HepG2 (cell line): ENCODE data around the gene CRADD. TPM values are rescaled to one million over a fixed set of nuclear protein-coding genes. Genes with fewer than 3 reads are reported as not detected.

Experiments used
- ATAC-seq: fragments of 200-7000 bp; cut with Tn5 transposase; 3 replicates; pipeline ENCODE4 v1.9.1; 2020; ENCODE audit warnings: mild to moderate bottlenecking, moderate library complexity
- BruUV-seq: library from RNA; stranded (reverse); fragments of 400-500 nt; replicated peaks from 2 replicates; lab custom pipeline; 2021; lab: Mats Ljungman, UMichigan
- CTCF ChIA-PET: fragments of 300-600 bp; formaldehyde crosslinking; extraction: SDS; loops from one replicate; lab custom pipeline; 2021; ENCODE audit warnings: low total read pairs, inconsistent platforms, low intra/inter-chr PET ratio; lab: Yijun Ruan, JAX
- POLR2A ChIA-PET: fragments of 350-600 bp; sonication (Branson Sonifier 250); formaldehyde crosslinking; loops from one replicate; lab custom pipeline; 2020; ENCODE audit warnings: antibody characterized with exemption, inconsistent platforms; lab: Yijun Ruan, JAX
- DNase-seq: peaks from one replicate; pipeline ENCODE4 v3.0.0-alpha.2; 2015; ENCODE audit warnings: low spot score
- FAIRE-seq: peaks from 3 replicates; lab custom pipeline; 2011; peaks lifted over from hg19 to GRCh38; lab: Jason Lieb, UNC
- H2AFZ ChIP-seq: one replicate; pipeline ENCODE4 v1.6.1; 2011; ENCODE audit warnings: low read length, inconsistent platforms
- H3K27ac ChIP-seq: fragments of 300-600 bp; 3 replicates; pipeline ENCODE4 v1.8.0; 2011; ENCODE audit warnings: mixed run types, mild to moderate bottlenecking, mixed read lengths, low read length, inconsistent platforms; ENCODE audit not compliant: insufficient read depth; ENCODE audit errors: extremely low read length
- H3K27me3 ChIP-seq, 2 experiments: fragments of 200-600 bp in 1 of 2; 2 replicates in 1 of 2; 3 replicates in 1 of 2; pipeline versions ENCODE4 v1.6.0 to v1.8.0; 2011; ENCODE audit warnings: low read length in 2 of 2, mild to moderate bottlenecking in 2 of 2, moderate library complexity in 2 of 2, inconsistent platforms in 1 of 2; ENCODE audit not compliant: insufficient read depth in 2 of 2, control insufficient read depth in 1 of 2
- H3K36me3 ChIP-seq, 2 experiments: fragments of 200-600 bp in 1 of 2; replicated peaks in 1 of 2; 2 replicates in 1 of 2; 3 replicates in 1 of 2; pipeline versions ENCODE4 v1.5.1 to v1.8.0; 2011; ENCODE audit warnings: low read length in 2 of 2, inconsistent platforms in 1 of 2; ENCODE audit not compliant: insufficient read depth in 2 of 2, control insufficient read depth in 1 of 2
- H3K4me1 ChIP-seq: 2 replicates; pipeline ENCODE4 v1.5.1; 2012; ENCODE audit warnings: low read length, inconsistent platforms; ENCODE audit not compliant: insufficient read depth
- H3K4me2 ChIP-seq: 2 replicates; pipeline ENCODE4 v1.6.0; 2011; ENCODE audit warnings: low read depth, low read length, inconsistent platforms
- H3K4me3 ChIP-seq, 3 experiments: fragments of 200-600 bp in 1 of 3; sonication (generic), shearing (Covaris generic) in 1 of 3; replicated peaks in 1 of 3; 2 replicates each; pipeline ENCODE4 v1.5.1; 2011 to 2016; ENCODE audit warnings: low read length in 3 of 3, inconsistent platforms in 2 of 3, low read depth in 2 of 3, mild to moderate bottlenecking in 2 of 3, control low read depth in 1 of 3, mixed read lengths in 1 of 3; ENCODE audit not compliant: insufficient read depth in 1 of 3
- H3K79me2 ChIP-seq: one replicate; pipeline ENCODE4 v1.6.1; 2011; ENCODE audit warnings: low read length, inconsistent platforms; ENCODE audit not compliant: insufficient read depth
- H3K9ac ChIP-seq: 2 replicates; pipeline ENCODE4 v1.6.0; 2011; ENCODE audit warnings: mild to moderate bottlenecking, low read depth, low read length, inconsistent platforms; ENCODE audit not compliant: insufficient read depth
- H3K9me3 ChIP-seq: 2 replicates; pipeline ENCODE4 v1.5.1; 2012; ENCODE audit warnings: mild to moderate bottlenecking, low read length
- H4K20me1 ChIP-seq: 2 replicates; pipeline ENCODE4 v1.6.0; 2011; ENCODE audit warnings: inconsistent platforms, mild to moderate bottlenecking, low read length, moderate library complexity; ENCODE audit not compliant: insufficient read depth
- EP300 ChIP-seq, 3 experiments: sonication (generic) in 1 of 3; formaldehyde crosslinking in 1 of 3; IDR thresholded peaks; 2 replicates each; pipeline versions ENCODE4 v1.5.1 to v1.6.1; 2011 to 2020; ENCODE audit warnings: low read depth in 2 of 3, low read length in 2 of 3, borderline replicate concordance in 1 of 3, improper control_type of control experiment in 1 of 3, mild to moderate bottlenecking in 1 of 3, missing genetic modification reagents in 1 of 3, moderate library complexity in 1 of 3
- ZBTB4 ChIP-seq: sonication (generic); formaldehyde crosslinking; IDR thresholded peaks from 2 replicates; pipeline ENCODE4 v1.4.0; 2020; ENCODE audit warnings: missing genetic modification reagents, mild to moderate bottlenecking, borderline replicate concordance
- ZNF687 ChIP-seq: sonication (generic); formaldehyde crosslinking; IDR thresholded peaks from 2 replicates; pipeline ENCODE4 v1.5.1; 2020; ENCODE audit warnings: mild to moderate bottlenecking, missing genetic modification reagents, moderate library complexity
- WGBS: methylation state at CpG from one replicate; pipeline ENCODE4 v1.1.6; 2017; ENCODE audit warnings: low lambda C conversion rate; 5-methylcytosine and 5-hydroxymethylcytosine counted together
- in situ Hi-C: cut with HindIII; loops from 2 replicates; pipeline ENCODE4 v1.10.0; 2017; ENCODE audit warnings: low pct_unique_long_range_greater_than_20kb; ENCODE audit not compliant: extremely low pct_ligation_motif_present
- intact Hi-C: fragments of 100-400 bp; cut with micrococcal nuclease; formaldehyde crosslinking; loops from one replicate; pipeline ENCODE4 v1.10.0; 2022; ENCODE audit not compliant: unreplicated experiment
- polyA plus RNA-seq, 8 experiments: library from polyadenylated mRNA; depleted of rRNA in 3 of 8; stranded (reverse) in 7 of 8; unstranded in 1 of 8; fragments of >200 nt; fragmentation: Illumina TruSeq in 4 of 8; extraction: Trizol in 4 of 8; gene quantifications; 2 replicates each; pipeline versions ENCODE4 v1.2.1 to v1.2.3, GENCODE V29; 2011 to 2016; ENCODE audit warnings: low read depth in 4 of 8, missing spikeins in 1 of 8, mixed read lengths in 1 of 8; ENCODE audit not compliant: insufficient read depth in 1 of 8
- total RNA-seq, 5 experiments: library from RNA; depleted of rRNA; stranded (reverse); fragments of >200 nt; fragmentation: Illumina TruSeq; extraction: Trizol; gene quantifications; 2 replicates each; pipeline ENCODE4 v1.2.3, GENCODE V29; 2016; ENCODE audit warnings: low read depth in 1 of 5

CRADD gene
- total and polyA plus RNA-seq, 2 of the 13 experiments (the other 11 are each of a cell fraction or from before 2014, with no cell fraction given) = 12.4 to 18.8 TPM

- H3K9me3 ChIP-seq = 0 out of 2 replicates have a peak, but pooled peaks cover 4% of the 10 kb centered on the region
- no peaks in the 10 kb centered on the region for H3K36me3 ChIP-seq
- CTCF ChIA-PET = no interaction called here
- H3K4me1 ChIP-seq = no peaks in the 10 kb centered on the region
- in situ Hi-C loops = no loop called here
- no peaks in the 10 kb centered on the region for H4K20me1 ChIP-seq
- POLR2A ChIA-PET = no interaction called here
- FAIRE-seq = no peak
- no peaks in the 10 kb centered on the region for H3K27me3 ChIP-seq
- no TSS peak for BruUV-seq
- intact Hi-C loops = no loop called here
- no peak overlapping the region for H2AFZ ChIP-seq
- no peak overlapping the region for H3K27ac ChIP-seq
- no peak for TF ChIP-seq EP300 (IDR thresholded peaks at IDR 0.05; ENCODE audit: low read depth in 2 of 2, low read length in 2 of 2)
- no peak for TF ChIP-seq EP300 (CRISPR knock-in tag; IDR thresholded peaks at IDR 0.05; ENCODE audit: borderline replicate concordance)
- no peak for TF ChIP-seq ZBTB4 (CRISPR knock-in tag)
- no peak for TF ChIP-seq ZNF687 (CRISPR knock-in tag)
- no peak overlapping the region for H3K4me2 ChIP-seq
- H3K9ac ChIP-seq = no peak overlapping the region
- 83% methylated on average over 1 of the region's 1 CpG for WGBS
- H3K4me3 ChIP-seq = no peak overlapping the region
- no peak for ATAC-seq
- no peaks in the 10 kb centered on the region for H3K79me2 ChIP-seq
- DNase-seq = no peak
Measured at GRCh38 chr12:93880853-93881522, 203.8 kb downstream of the CRADD start.
